SK-N-SH (cell line): ENCODE measurements around the gene TNFAIP2. TPM values are rescaled to one million over a fixed set of nuclear protein-coding genes. Genes with fewer than 3 reads are reported as not detected.

Source experiments
- CTCF ChIA-PET: fragments of 300-600, 350-600 bp; formaldehyde crosslinking; extraction: SDS; loops from one replicate; lab custom pipeline; 2021; lab: Yijun Ruan, JAX
- POLR2A ChIA-PET: fragments of 350-600 bp; sonication (Branson Sonifier 250); formaldehyde crosslinking; extraction: SDS; loops from one replicate; lab custom pipeline; 2020; ENCODE audit warnings: antibody characterized with exemption, inconsistent platforms; lab: Yijun Ruan, JAX
- DNase-seq: peaks from one replicate; pipeline ENCODE4 v3.0.0; 2012
- H2AFZ ChIP-seq: fragments of 200-600 bp; sonication (generic); 2 replicates; pipeline ENCODE4 v1.8.1; 2016; ENCODE audit warnings: antibody characterized with exemption, mild to moderate bottlenecking, low read depth
- H3F3A ChIP-seq: fragments of 200-600 bp; sonication (generic); replicated peaks from 2 replicates; pipeline ENCODE3; 2016; ENCODE audit warnings: antibody characterized with exemption, mild to moderate bottlenecking; ENCODE audit not compliant: insufficient read depth
- H3K27ac ChIP-seq, 2 experiments: fragments of 200-500 bp in 1 of 2; fragments of 200-600 bp in 1 of 2; sonication (Bioruptor generic) in 1 of 2; sonication (generic), shearing (Covaris generic) in 1 of 2; 2 replicates each; pipeline versions ENCODE4 v1.5.1 to v1.6.1; 2014 to 2016; ENCODE audit warnings: low read depth in 2 of 2, inconsistent platforms in 1 of 2, low read length in 1 of 2, mild to moderate bottlenecking in 1 of 2, mixed read lengths in 1 of 2
- H3K27me3 ChIP-seq: fragments of 200-600 bp; sonication (generic), shearing (Covaris generic); 2 replicates; pipeline ENCODE4 v1.6.1; 2016; ENCODE audit warnings: mixed run types; ENCODE audit not compliant: insufficient read depth
- H3K36me3 ChIP-seq, 2 experiments: fragments of 200-500 bp in 1 of 2; fragments of 200-600 bp in 1 of 2; sonication (Bioruptor generic) in 1 of 2; sonication (generic) in 1 of 2; replicated peaks in 1 of 2; 2 replicates each; pipeline versions ENCODE3 to v1.5.1; 2014 to 2016; ENCODE audit warnings: low read length in 1 of 2, mild to moderate bottlenecking in 1 of 2; ENCODE audit not compliant: insufficient read depth in 2 of 2, control insufficient read depth in 1 of 2
- H3K4me1 ChIP-seq, 2 experiments: fragments of 200-500 bp in 1 of 2; fragments of 200-600 bp in 1 of 2; sonication (Bioruptor generic) in 1 of 2; sonication (generic), shearing (Covaris generic) in 1 of 2; 2 replicates each; pipeline versions ENCODE4 v1.5.1 to v1.6.1; 2014 to 2016; ENCODE audit warnings: low read depth in 1 of 2, low read length in 1 of 2, mixed run types in 1 of 2; ENCODE audit not compliant: insufficient read depth in 2 of 2, control insufficient read depth in 1 of 2
- H3K4me2 ChIP-seq: fragments of 200-600 bp; sonication (generic), shearing (Covaris generic); 2 replicates; pipeline ENCODE4 v1.6.1; 2017; ENCODE audit warnings: mixed run types
- H3K4me3 ChIP-seq, 2 experiments: fragments of 200-500 bp in 1 of 2; fragments of 200-600 bp in 1 of 2; sonication (Bioruptor generic) in 1 of 2; sonication (generic), shearing (Covaris generic) in 1 of 2; 2 replicates each; pipeline versions ENCODE4 v1.5.1 to v1.8.1; 2014 to 2016; ENCODE audit warnings: low read depth in 2 of 2, inconsistent platforms in 1 of 2, low read length in 1 of 2, mild to moderate bottlenecking in 1 of 2, mixed read lengths in 1 of 2, moderate library complexity in 1 of 2
- H3K79me2 ChIP-seq: fragments of 200-600 bp; sonication (generic); 2 replicates; pipeline ENCODE4 v1.8.1; 2017; ENCODE audit warnings: mild to moderate bottlenecking; ENCODE audit not compliant: insufficient read depth
- H3K9ac ChIP-seq: fragments of 200-600 bp; sonication (generic); 2 replicates; pipeline ENCODE4 v1.6.1; 2017; ENCODE audit warnings: mixed run types
- H3K9me2 ChIP-seq: fragments of 200-600 bp; sonication (generic); 2 replicates; pipeline ENCODE4 v1.6.1; 2017; ENCODE audit warnings: mixed run types
- H3K9me3 ChIP-seq: fragments of 200-600 bp; sonication (generic); 2 replicates; pipeline ENCODE4 v1.6.1; 2017; ENCODE audit warnings: mixed run types, mild to moderate bottlenecking, moderate library complexity
- H4K20me1 ChIP-seq: fragments of 200-600 bp; sonication (generic); 2 replicates; pipeline ENCODE4 v1.6.1; 2017; ENCODE audit warnings: mild to moderate bottlenecking, mixed run types; ENCODE audit not compliant: insufficient read depth
- ELF1 ChIP-seq: IDR thresholded peaks from 2 replicates; pipeline ENCODE4 v1.4.0; 2012
- FOXJ3 ChIP-seq: sonication (generic); formaldehyde crosslinking; IDR thresholded peaks from 2 replicates; pipeline ENCODE4 v1.5.1; 2020; ENCODE audit warnings: mild to moderate bottlenecking, missing genetic modification reagents
- GATA2 ChIP-seq: sonication (generic); formaldehyde crosslinking; IDR thresholded peaks from 2 replicates; pipeline ENCODE4 v1.5.0; 2020; ENCODE audit warnings: mild to moderate bottlenecking, missing genetic modification reagents
- MEF2A ChIP-seq: IDR thresholded peaks from 2 replicates; pipeline ENCODE4 v1.4.0; 2012; ENCODE audit warnings: low read depth, borderline replicate concordance
- MXI1 ChIP-seq: IDR thresholded peaks from 2 replicates; pipeline ENCODE4 v1.6.1; 2012; ENCODE audit warnings: mild to moderate bottlenecking, low read depth, low read length, improper control_type of control experiment
- REST ChIP-seq: IDR thresholded peaks from 2 replicates; pipeline ENCODE4 v1.6.1; 2012; ENCODE audit warnings: mild to moderate bottlenecking, low read depth, low read length, moderate library complexity
- RFX5 ChIP-seq: IDR thresholded peaks from 2 replicates; pipeline ENCODE4 v1.6.1; 2012; ENCODE audit warnings: mild to moderate bottlenecking, improper control_type of control experiment, low read length
- RXRA ChIP-seq: IDR thresholded peaks from 2 replicates; pipeline ENCODE4 v1.4.0; 2012; ENCODE audit warnings: low read depth, mild to moderate bottlenecking, borderline replicate concordance
- ZBTB33 ChIP-seq: IDR thresholded peaks from 2 replicates; pipeline ENCODE4 v1.4.0; 2012; ENCODE audit warnings: low read depth, borderline replicate concordance
- WGBS: methylation state at CpG from one replicate; pipeline ENCODE4 v1.1.6; 2017; ENCODE audit warnings: low lambda C conversion rate; 5-methylcytosine and 5-hydroxymethylcytosine counted together
- polyA plus RNA-seq, 3 experiments: library from polyadenylated mRNA; depleted of rRNA; stranded (reverse); fragments of >200 nt; gene quantifications; 2 replicates each; pipeline ENCODE4 v1.2.3, GENCODE V29; 2012
- TF ChIP-seq, protein P1 (sequence below): IDR thresholded peaks from 2 replicates; pipeline ENCODE4 v1.4.0; 2012; ENCODE audit warnings: low read depth
- TF ChIP-seq, protein P2 (sequence below): IDR thresholded peaks from 2 replicates; pipeline ENCODE4; 2012

TNFAIP2 gene
- polyA plus RNA-seq, 1 of the 3 experiments (the other 2 are of a cell fraction), result 16.0 TPM

GRCh38 chr14:103099733-103100280 is 23.5 kb upstream of the TNFAIP2 start:
- Histone ChIP-seq H3F3A (peaks cover 4% of the 10 kb centered on the region), H3K9me3 (no peaks in the 10 kb centered on the region), H3K27me3 (peaks cover 25% of the 10 kb centered on the region), H3K4me1 (peaks cover 0 to 6% of the 10 kb centered on the region in 2 experiments; a peak in 1 of 4 replicates), H3K4me3 (no peak overlapping the region), H3K9ac (no peak overlapping the region), H3K27ac (no peak overlapping the region), H3K9me2 (no peaks in the 10 kb centered on the region), H3K4me2 (no peak overlapping the region), H4K20me1 (no peaks in the 10 kb centered on the region), H3K79me2 (no peaks in the 10 kb centered on the region), H2AFZ (no peak overlapping the region), H3K36me3 (no peaks in the 10 kb centered on the region)
- 57% methylated on average over 1 of the region's 8 CpGs for WGBS
- CTCF ChIA-PET, result interaction anchor here (0.8 to 7.8 kb wide), 10 partner anchors 9 to 405 kb away, joined by 3 to 250 read pairs (median 4); no protein-coding TSS in a partner anchor
- no peak for DNase-seq
- POLR2A ChIA-PET, result no interaction called here
- TF ChIP-seq ZBTB33 (no peak), MXI1 (no peak), GATA2 (no peak), ELF1 (no peak), FOXJ3 (CRISPR knock-in tag) (no peak), RXRA (no peak), REST (no peak), MEF2A (no peak), RFX5 (no peak)
- TF ChIP-seq, protein P1, sequence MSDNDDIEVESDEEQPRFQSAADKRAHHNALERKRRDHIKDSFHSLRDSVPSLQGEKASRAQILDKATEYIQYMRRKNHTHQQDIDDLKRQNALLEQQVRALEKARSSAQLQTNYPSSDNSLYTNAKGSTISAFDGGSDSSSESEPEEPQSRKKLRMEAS, result no peak
- TF ChIP-seq, protein P2, sequence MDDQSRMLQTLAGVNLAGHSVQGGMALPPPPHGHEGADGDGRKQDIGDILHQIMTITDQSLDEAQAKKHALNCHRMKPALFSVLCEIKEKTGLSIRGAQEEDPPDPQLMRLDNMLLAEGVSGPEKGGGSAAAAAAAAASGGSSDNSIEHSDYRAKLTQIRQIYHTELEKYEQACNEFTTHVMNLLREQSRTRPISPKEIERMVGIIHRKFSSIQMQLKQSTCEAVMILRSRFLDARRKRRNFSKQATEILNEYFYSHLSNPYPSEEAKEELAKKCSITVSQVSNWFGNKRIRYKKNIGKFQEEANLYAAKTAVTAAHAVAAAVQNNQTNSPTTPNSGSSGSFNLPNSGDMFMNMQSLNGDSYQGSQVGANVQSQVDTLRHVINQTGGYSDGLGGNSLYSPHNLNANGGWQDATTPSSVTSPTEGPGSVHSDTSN, result no peak
